SK-N-DZ (cell line): Measurements from ENCODE around the gene UMAD1.
"Not testable (repeated sequence)": the region's sequence is repeated elsewhere in the genome, so short reads cannot be mapped to it uniquely, and the experiment has no call there.

Source experiments
- DNase-seq: peaks from one replicate; pipeline ENCODE4 v3.0.0-alpha.2; 2015; ENCODE audit warnings: low spot score

The UMAD1 gene

DNA sequence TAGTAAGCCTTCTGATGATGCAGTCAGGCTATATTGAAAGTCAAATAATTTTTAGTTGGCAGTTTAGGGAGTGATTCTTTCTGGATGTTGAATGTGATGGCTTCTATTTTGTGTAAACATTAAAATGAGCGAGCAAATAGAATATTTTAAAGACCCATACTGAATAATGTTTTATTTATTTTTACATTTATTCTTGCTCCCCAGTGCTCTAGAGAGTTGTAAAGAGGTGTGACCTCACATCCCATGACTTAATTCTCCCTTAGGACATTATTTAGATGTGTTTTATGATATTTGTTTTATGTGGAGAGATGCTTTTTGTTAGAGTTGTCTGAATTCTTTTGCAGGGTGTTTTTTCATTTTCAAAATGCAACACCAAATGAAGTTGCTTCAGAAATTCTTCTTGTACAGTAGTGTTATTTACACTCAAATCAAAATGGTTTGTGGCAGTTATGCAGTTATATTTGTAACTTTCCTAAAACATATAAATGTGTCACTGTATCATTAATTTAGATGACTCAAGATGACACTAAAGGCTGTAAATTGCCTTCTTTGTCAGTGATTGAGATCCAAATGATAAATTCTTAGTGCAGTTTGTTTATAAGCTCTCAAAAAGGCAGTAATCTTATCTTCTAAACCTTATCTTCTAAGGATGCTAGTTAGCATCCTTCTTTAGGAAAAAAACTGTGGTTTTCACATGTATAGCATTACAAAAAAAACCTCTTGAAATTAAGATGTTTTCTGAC lies 12.4 kb downstream of the UMAD1 start:
- no peak for DNase-seq

DNA sequence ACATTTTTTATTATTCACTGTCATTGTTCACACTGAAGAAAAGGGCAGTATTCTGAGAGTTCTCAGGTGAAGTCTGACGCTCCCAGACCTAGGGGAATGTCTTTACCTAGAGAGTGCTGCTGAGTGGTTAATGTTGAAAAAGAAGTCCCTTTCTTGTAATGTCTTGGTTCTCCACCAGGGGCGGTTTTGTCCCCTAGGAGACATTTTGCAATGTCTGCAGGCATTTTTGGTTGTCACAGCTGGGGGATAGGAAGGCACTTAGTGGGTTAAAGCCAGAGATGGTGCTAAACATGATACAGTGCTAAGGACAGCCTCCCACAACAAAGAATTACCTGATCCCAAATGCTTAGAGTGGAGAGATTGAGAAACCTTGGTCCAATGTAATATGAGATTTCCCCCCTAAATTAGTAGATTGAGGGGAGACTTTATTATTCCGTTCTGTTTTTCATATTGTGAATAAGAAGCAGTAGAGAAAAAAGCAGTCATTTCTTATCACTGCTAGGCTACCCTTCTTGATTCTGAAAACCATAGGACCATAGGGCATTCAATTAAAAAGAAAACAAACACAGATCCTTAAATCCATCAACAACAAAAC lies 13.1 kb downstream of the UMAD1 start:
- peak; percentile 61 for DNase-seq

DNA sequence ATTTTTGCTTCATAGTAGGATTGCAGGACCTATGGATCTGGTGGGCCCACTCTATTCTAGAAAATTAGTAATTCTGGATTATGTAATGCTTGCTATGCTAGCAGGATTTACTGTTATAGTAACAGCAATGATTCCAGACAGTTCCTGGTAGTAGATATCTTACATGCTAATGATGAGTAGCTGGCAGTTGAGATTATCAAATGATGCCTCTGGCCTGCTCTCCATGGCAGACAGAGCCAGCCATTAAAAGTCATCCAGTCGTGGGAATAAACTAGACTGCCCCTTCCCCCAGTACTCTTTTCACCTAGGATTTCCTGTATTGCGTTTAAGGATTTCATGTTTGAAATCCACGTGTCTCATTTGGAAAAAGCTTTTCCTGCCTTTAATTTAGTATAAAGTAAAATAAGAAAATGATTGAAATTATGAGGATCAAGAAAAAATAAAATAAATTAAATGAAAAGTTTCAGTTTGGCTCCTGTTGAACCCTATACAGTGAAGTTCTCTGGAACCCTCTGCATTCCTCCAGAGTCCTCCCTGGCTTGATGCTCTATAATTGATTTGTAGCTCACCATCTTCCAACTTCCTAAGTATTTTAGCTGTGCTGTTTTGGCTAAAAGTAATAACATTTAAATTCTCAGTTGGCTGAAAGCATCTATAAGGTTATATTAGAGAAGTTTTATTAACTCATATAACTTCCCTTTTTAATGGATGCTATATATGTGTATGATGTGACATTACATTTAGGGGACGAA lies 14.6 kb downstream of the UMAD1 start:
- DNase-seq = peak; percentile 16

DNA sequence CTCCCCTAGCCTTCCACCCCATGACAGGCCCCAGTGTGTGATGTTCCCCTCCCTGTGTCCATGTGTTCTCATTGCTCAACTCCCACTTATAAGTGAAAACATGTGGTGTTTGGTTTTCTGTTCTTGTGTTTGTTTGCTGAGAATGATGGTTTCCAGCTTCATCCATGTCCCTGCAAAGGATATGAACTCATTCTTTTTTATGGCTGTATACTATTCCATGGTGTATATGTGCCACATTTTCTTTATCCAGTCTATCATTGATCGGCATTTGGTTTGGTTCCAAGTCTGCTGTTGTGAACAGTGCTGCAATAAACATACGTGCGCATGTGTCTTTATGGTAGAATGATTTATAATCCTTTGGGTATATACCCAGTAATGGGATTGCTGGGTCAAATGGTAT lies 15.9 kb downstream of the UMAD1 start:
- DNase-seq = not testable (repeated sequence)

DNA sequence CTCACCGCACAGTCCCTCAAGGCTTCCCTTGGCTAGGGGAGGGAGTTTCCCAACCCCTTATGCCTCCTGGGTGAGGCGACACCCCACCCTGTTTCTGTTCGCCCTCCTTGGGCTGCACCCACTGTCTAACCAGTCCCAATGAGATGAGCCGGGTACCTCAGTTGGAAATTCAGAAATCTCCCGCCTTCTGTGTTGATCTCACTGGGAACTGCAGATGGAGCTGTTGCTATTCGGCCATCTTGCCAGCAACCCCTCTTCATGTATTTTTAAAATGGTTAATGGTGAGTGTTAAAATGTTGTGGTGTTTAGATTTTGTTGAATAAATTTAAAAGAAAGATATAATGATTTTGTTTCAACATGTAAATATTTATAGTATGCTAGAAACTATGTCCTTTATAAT lies 22.0 kb downstream of the UMAD1 start:
- DNase-seq = no peak

DNA sequence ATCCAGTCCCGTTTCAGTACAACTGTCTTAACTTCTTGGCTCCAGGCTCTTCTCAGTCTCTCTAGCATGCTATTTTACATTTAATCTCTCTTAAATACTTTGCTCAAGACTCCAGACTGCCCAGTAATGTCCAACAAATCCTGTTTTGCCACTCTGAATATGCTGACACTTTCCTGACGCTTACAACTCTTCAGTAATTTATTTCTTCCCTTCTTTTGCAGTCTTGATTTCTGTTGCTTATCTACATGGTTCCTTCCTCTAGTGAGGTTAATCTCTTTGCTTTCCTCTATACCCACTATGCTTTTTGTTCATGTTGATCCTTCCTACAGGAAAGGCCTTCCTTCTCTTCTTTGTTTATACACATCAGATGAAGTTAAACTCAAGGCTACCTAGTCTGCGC lies 23.7 kb downstream of the UMAD1 start:
- no peak for DNase-seq

DNA sequence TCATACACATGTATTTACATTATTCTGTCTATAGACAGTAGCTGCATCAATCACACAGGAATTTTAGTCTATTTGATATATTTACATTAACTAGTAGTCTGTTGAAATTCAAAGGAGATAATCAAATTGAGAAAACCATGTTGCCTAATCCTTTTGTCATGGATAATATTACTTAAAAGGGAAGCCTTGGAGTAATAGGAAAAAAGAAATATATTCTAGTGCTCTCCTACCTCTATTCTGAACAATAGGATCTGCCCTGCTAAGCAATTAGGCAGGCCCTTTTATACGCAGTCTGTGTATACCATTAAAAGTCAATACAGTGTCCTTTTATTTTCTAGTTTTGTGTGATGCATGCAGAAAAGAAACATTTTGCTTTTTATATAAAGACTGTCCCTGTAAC lies 24.5 kb downstream of the UMAD1 start:
- DNase-seq = no peak

DNA sequence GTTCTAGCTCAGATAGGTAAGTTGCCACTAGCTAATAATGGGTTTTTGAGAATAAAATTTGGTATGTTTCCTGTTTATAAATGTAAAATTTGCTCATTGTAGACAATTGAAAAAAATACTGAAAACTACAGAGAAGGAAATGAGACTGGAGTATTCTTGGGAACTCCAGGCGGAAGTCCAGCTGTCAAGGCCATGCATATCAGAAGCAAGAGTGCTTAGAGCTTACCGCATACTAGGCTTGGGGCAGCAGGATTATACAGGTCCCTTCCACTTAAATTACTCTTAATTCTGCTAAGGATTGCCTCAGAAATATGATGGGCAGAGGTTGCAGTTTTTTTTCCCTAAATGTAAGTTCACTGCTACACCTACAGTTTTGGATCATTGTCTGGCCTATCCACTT lies 26.6 kb downstream of the UMAD1 start:
- no peak for DNase-seq

DNA sequence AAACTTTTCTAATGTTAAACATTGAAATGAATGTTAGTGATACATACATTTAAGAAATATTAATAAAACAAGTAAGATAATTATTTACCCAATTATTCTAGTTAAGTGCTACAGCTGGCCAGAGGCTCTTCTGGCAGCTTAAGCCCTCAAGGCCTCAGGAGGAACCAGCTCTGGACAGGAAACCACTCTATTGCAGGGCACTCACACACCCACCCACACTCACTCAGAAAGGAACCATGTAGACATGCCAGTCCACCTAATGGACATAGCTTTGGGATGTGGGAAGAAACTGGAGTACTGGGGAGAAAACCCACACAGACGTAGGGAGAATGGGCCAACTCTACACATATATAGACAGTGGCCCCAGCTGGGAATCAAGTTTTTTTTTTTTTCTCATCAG lies 28.2 kb downstream of the UMAD1 start:
- no peak for DNase-seq

DNA sequence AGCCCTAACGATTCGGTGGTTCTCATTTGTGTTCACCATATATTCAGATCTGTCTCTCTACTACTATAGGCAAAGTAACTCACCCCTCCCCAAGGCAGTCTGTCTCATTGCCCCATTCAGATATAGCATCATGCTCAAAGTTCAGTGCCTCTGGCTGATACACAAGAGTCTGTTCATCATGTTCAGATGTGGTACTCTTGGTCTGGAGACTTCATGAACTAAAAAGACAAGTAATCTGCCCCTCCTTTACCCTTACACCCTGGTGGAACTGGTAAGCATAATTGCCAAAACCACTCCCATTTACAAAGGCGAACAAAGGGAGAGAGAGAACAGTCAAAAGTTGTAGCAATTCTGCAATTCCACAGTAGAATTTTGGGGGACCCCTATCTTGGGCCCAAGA lies 29.9 kb downstream of the UMAD1 start:
- DNase-seq = no peak

DNA sequence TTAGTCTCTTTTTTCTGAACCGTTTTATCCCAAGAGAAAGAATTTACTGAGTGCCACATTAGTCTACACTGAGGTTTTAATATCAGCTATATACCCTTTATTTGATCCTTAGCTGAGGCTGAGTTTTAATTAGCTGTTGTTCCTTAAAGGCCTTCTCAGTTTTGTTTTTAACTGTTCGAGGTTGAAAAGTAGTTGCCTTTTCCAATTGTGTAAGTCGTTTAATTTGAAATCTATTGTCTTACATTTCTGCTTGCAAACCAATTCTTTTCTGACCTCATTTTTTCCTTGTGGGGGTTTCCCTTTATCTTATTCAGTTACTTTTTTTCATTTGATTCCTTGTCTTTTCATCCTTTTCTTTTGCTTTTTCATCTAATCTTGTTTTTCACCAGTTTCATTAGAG lies 30.8 kb downstream of the UMAD1 start:
- DNase-seq = no peak

DNA sequence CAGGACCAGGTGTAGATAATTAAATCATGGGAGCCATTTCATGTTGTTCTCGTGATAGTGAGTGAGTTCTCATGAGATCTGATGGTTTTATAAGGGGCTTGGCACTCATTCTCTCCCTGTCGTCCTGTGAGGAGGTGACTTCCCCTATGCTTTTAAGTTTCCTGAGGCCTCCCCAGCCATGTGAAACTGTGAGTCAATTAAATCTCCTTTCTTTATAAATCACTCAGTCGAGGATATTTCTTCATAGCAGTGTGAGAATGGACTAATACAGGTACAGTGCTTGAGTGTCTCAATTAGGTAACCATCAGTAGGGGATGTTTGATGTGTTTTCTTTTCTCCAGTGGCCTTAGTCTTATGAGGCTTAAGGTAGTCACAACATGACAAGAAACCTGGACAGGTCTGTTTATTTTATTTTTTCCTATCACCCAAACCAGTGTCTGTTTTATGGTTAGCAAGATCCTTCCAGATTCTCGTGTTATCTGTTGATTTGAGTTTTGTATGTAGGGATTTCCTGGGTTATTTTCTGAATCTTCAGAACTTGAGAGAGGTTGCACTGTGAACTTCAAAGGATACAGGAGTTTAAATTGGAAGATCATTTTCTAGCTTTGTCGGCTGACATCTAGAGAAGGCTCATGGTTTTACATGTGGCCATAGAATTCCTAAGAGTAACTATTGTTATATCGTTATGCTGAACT lies 32.1 kb downstream of the UMAD1 start:
- no peak for DNase-seq

DNA sequence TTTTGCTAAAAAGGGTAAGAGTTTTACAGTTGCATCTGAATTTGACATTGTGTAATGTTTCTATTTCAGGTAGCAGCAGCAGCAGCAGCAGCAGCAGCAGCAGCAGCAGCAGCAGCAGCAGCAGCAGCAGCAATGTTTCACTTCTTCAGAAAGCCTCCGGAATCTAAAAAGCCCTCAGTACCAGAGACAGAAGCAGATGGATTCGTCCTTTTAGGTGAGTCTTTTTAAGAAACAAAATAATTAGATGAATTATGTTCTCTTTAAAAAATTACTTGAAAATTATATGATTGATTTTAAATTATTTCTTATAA lies 32.6 kb downstream of the UMAD1 start:
- DNase-seq = no peak

DNA sequence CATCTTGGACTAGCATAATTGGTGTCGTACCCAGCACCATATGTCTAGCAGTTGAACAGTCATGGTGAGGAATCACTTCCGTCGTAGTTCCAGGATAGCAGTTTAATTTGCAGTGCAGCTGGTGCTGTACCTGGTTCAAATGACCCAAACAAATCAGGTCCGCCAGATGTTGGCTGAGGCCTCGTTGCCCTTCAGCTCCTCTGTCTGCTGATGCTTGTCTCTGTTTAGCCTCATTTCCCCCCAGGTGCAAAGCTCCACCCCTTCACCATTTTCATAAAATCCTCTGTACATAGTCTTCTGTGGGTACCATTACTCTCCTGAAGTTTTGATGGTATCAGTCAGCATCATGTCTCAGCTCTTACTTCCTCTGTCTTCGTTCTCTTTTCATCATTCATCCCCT lies 35.1 kb downstream of the UMAD1 start:
- peak; percentile 43 for DNase-seq

DNA sequence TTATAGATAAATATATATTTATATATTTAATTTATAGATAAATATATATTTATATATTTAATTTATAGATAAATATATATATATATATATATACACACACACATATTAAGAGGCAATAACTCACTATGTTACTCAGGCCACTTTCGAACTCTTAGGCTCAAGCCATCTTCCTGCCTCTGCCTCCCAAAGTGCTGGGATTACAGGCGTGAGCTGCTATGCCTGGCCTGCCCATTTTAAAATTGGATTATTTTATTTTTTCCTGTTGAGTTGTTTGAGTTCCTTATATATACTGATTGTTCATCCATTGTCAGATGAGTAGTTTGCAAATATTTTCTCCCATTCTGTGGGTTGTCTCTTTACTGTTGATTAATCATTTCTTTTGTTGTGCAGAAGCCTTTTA lies 39.1 kb downstream of the UMAD1 start:
- DNase-seq = not testable (repeated sequence)

DNA sequence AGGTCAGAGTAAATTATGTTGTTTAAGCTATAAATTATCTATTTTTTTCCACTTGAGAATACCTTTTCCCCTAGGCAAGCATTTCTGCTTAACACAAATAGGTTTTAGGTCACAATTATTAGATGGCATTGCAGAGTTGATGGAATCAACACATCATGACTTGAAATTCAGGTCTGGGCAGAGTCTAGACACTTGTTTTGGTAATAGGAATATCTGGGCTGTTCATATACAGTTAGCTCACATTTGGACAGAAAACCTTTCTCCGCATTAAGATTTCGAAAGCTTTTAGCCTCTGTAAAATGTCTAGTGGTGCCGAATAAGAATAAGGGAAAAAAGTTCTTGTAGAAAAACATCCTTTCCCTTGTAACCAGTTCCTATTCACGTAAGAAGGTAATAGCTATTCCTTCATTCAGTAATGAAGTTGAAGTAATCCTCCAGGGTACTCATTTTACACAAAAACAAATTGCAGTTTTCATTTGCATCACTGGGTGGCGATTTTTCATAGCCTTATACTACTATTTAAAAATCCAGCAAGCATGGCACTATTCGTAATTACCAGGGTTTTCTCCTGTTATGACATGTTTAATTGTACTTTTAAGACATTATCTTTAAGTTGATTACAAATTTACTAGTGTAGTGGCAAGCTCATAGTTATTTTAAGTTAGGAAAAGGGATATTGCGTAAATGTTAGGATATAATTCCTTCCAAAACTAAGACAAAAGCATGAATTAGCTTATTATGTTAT lies 40.8 kb downstream of the UMAD1 start:
- peak; percentile 68 for DNase-seq

DNA sequence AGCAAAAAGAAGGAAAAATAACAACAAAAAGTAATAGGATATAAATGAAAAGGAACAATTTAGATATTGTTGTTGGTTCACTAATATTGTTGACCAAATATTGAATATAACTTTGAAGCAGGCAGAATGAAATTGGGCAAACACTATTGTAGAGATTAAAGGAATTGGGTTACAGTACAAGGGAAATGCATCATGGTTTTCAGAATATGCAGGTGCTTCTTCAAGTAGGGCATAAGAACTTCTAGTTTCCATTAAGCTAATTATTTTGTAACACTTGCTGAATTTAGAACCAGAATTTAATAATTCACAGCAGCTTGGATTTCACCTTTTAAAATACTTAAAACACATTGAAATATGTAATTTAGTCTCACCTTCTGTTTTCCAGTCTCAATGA lies 41.4 kb downstream of the UMAD1 start:
- DNase-seq = no peak

DNA sequence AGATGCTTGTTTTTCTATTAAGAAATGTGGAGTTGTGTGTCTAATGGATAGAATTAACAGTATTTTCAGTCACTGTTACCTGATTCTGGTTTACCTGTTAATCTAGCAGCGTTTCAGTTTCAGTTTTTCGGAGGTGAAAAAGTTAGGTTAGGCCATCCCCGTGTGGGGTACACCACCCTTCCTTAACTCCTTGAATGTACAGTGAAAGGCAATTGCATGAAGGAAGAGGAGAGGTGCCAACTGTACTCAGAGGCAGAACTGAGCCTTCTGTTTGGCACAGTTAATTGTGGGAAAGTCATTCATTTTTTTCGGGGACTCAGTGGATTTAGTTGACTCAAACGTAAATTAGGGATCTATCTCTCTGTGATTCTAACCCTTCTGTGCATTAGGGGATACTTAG lies 42.3 kb downstream of the UMAD1 start:
- DNase-seq = no peak

DNA sequence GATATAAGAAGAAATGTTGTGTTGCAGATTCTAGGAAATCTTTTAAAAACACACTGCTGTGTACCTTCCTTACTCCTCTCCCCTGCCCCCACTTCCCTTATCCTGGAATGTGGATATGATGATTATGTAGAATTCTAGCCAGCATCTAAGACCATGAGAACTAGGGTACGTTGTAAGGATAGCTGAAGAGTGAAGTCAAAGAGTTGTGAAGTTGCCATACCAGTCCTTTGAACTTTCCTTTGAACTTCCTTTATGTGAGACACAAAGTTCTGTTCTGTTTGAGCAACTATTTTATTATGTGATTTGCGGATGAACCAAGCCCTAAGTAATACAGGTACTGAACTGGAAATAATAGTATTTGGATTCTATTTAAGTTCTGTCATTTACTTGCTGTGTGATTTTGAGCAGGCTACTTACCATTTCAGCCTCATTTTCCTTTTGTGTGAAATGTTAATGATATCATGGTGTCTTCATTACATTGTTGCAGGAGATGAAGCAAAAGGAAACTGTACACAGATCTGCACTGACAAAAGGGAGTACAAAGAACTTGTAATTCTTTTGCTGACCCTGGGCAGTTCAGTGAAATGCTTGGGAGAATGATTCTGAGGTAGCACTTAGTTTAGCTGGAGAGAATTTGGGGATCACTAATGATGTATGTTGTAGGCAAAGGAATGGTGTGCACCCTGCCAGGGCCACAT lies 46.4 kb downstream of the UMAD1 start:
- DNase-seq = no peak

DNA sequence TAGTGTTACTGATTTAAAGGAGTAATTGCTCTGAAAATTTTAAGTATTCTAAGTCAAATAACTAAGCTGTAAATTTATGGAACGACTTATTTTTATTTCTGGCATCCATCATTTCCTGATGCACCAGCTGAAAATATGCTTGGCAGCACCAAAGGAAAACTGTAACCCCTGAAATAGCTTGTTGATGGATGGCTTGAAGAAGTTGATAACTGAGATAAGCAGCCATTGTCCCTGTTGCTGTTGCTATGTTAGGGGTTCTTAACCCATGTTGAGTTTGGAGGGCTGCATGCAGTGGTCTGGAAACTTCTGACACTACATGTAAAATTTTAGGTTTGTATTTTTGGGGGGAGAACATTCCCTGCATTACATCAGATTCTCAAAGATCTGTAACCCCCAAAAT lies 47.2 kb downstream of the UMAD1 start:
- DNase-seq = no peak

DNA sequence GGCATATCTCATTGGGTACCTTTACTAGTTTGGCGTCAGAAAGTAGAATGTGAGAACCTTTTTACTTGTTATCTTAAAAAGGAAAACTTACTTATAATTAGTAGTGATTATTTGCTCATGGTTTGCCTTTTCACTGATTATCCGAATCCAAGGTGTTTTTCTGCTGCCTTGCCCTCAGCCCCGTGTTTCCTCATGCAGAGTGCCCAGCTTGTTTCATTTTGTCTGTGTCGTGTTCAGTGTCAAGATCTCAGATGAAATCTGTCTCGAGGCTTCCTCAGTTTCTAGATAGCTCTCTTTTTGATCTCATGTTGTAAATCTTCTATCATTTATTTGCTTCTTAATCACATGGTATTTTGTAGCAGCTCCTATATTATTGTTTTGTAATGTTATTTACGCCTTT lies 47.8 kb downstream of the UMAD1 start:
- DNase-seq = no peak
